Suppressor macrophage treated with lipopolysaccharide for 1 hour (primary cell): ENCODE data around the gene TRIM47.
"Not testable (repeated sequence)": the region's sequence is repeated elsewhere in the genome, so short reads cannot be mapped to it uniquely, and the experiment has no call there.

ENCODE experiments used
- DNase-seq, 3 donors: peaks; one replicate each; pipeline ENCODE4 v3.0.0-alpha.2; 2020 to 2022

Gene TRIM47

DNA sequence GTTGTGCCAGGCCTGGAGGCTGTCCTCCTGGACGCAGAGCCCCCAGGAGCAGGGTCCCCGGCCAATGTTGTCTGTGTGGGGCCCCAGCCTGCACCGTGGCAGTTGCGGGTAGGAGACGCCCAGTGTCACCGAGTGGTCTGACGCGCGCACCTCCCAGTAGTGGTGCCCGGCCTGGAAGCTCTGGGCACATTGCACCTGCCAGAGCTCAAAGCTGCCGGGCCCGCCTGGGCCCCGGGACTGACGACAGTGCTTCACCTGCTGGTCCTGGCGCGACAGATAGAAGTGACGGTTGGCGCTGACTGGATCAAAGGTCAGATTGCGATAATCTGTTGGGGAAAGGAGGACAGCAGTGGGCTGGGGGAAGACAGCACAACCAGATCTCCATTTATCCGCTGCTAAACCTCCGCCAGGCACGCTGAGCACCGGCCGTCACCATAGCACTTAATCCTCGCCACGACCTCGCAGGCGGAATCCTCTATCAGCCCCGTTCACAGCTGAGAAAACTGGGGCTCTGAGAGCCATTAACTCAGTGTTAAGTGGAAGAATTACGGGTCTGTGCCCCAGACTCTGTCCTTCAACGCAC is 12.7 kb upstream of the TRIM47 start:
- DNase-seq = no peak

DNA sequence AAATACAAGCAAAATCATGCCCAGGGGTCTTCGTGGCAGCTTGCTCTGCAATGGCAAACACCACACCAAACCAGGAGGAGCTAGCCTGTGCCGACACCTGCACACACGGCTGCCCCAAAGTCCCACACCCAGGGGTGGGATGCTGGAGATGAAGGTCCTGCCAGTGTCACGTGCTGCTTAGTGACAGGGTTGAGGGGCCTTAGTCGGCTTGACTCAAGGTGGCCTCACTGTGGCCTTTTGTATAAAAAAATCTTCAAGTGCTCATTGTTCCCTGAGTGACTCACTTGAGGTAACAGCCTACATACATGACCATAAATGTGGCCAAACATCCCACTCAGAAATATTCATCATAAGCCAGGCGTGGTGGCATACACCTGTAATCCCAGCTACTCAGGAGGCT is 11.1 kb upstream of the TRIM47 start:
- no peak for DNase-seq

- no peak for DNase-seq
Measured at GRCh38 chr17:75888484-75888883, 10.1 kb upstream of the TRIM47 start.

DNA sequence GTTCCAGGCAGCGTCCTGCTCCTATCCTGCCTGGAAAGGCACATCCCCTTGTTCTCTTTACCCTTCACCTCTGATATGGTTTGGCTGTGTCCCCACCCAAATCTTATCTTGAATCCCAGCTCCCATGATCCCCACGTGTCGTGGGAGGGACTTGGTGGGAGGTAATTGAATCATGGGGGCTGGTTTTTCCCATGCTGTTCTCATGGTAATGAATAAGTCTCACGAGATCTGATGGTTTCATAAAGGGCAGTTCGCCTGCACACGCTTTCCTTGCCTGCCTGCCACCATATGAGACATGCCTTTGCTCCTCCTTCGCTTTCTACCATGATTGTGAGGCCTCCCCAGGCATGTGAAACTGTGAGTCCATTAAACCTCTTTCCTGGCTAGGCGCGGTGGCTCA is 7.5 kb upstream of the TRIM47 start:
- peak in 2 of 3 donors; percentile 61 to 62 for DNase-seq

GRCh38 chr17:75885431-75885830 is 7.0 kb upstream of the TRIM47 start:
- peak; percentile 67 to 78 (median 67) for DNase-seq

GRCh38 chr17:75881678-75882454 is 3.5 kb upstream of the TRIM47 start:
- DNase-seq = no peak

DNA sequence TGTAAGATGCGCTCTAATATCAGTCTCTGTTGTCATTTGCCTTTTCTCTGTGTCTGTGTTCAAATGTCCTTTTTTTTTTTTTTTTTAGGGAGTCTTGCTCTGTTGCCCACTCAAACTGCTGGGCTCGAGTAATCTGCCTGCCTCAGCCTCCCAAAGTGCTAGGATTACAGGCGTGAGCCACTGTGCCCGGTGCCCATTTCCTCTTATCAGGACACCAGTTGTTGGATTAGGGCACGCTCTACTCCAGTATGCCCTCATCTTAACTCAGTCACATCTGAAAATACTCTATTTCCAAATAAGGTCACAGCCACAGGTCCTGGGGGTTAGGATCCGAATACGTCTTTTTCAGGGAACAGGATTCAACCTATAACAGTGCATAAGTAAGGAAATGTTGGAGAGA is 1.9 kb upstream of the TRIM47 start:
- DNase-seq = no peak

DNA sequence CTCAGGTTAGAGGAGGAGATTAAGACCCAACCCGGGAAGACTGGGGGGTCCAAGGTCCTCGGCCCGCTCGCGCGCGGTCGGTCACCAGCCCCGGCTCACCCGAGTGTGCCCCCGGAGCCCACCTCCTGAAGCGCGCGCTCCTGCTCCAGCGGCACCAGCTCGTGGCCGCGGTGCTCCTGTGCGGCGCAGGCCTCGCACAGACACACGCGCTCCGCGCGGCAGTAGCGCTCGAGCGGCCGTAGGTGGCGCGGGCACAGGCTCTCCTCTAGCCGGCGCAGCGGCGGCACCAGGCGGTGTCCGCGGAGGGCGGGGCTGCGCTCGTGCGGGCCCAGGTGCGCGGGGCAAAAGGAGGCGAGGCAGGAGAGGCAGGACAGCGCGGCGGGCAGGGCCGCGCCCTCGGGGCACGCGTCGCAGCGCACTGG is 618 bp downstream of the TRIM47 start:
- peak; percentile 71 to 87 (median 77) for DNase-seq

DNA sequence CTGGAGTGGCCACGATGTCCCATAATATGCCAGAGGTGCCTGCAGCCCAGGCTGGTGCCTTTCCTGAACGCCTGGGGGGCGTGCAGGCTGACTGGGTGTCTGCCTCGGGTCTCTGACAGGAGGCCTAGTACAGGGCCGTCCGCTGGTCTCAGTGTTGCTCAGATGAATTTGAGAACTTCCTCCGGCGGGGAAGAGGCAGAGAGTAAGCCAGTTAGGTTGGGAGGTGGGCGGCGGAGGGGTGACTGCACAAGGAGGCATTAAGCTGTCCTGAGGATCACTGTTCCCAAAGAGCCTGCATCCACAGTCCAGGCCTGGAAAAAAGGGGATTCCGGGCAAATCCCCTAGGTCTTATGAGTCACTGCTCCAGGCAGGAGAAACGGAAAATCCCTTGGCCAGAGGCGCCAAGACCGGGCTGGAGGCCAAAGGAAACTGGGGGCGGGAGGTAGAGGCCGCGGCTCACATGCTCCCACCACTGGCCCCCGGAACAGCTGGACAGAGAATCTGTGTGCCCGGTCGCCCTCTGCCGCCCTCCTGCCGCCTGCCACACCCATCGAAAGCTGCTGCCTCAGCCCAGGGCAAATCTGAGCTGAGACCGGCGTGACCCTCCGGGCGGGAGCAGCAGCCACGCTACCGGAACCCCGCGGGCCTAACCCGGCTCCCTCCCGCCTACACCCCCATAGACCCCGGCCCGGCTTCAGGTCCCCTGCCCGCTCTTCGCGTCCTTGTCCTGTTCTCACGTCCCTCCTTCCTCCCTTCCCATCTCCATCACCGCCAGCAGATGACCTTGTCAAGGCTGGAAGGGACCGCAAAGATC is 1.2 kb downstream of the TRIM47 start:
- DNase-seq = peak; percentile 85 to 94 (median 93)

- DNase-seq = peak in 1 of 3 donors; percentile 35
Measured at GRCh38 chr17:75876190-75876937, 2.0 kb downstream of the TRIM47 start.

GRCh38 chr17:75875940-75876189 is 2.5 kb downstream of the TRIM47 start:
- no peak for DNase-seq

GRCh38 chr17:75875182-75875939 is 3.0 kb downstream of the TRIM47 start:
- no peak for DNase-seq

GRCh38 chr17:75874323-75875181 is 3.8 kb downstream of the TRIM47 start:
- no peak for DNase-seq

DNA sequence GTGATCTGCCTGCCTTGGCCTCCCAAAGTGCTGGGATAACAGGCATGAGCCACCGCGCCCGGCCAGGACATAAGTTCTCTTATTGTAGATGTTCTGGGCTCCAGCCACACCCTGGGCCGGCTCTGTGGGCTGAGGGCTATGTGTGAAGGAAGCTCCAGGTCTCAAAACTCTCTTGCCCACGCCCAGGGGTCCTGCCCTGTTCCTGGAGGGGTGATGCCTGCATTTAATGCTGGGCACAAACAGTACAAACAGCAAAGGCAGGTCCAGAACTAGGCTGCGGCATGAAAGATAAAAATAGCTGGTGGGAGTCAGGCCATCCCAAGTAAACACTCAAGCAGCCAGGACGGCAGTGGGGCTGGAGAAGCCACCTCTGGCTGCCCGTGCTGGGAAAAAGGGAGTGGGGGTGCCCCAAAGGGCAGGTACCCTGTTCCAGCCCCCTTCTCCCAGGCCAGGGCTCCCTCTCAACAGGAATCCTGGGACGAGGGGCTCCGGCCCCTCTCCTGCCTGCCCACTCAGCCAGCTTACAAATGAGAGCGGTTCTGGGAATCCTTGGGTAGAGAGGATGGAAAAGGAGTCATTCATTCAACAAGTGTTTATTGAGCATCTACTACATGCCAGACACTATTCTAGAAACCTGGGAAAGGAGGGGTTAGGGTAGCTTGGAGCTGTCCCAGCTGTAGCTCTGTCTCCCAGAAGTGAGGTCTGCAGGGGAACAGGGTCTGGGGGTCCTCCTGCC is 4.6 kb downstream of the TRIM47 start:
- DNase-seq = no peak

- DNase-seq = no peak
Measured at GRCh38 chr17:75872434-75873351, 5.7 kb downstream of the TRIM47 start.

DNA sequence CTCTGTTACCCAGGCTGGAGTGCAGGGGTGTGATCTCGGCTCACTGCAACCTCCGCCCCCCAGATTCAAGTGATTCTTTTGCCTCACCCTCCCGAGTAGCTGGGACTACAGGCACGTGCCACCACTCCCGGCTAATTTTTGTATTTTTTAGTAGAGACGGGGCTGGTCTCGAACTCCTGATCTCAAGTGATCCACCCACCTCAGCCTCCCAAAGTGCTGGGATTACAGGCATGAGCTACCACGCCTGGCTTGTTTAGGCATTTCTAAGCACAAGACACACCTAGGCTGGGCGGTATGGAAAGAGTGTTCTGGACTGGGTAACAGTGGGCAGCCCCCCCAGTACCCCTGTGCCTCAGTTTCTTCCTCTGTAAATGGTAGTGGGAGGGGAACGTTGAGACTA is 8.2 kb downstream of the TRIM47 start:
- DNase-seq = not testable (repeated sequence)

DNA sequence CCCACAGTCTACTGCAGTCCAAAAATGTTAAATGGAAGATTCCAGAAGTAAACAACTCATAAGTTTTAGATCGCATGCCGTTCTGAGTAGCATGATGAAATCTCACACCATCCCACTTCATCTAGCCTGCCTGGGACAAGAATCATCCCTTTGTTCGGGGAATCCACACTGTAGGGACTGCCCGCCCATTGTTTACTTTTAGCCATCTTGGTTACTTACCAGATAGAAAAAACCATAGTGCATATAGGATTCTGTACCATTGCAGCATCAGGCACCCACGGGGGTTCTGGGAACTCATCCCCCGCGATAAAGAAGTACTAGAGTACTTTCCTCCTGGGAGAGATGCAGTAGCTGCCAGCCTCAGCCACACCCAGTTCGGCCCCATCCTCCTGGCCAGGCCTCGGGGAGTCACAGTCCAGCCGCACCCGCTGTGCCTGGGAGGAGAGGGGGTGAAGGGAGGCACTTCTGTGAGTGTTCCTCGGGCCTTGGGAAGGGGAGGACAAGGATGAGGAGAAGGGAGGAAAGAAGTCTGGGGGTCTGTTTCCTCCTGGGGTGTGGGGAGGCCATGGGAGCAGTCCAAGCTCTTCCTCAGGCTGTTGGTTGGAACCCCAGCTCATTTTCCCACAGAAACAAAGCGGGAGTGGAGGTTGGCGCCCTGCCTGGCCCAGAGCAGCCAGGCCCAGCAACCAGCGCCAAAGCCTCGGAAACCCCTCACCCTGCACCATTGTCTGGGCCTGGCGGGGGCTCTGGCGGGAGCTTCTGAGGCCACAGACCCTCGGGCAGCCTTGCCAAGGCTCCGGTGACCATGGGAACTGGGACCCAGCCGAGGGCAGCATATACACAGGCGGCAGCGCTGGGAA is 8.9 kb downstream of the TRIM47 start:
- no peak for DNase-seq

DNA sequence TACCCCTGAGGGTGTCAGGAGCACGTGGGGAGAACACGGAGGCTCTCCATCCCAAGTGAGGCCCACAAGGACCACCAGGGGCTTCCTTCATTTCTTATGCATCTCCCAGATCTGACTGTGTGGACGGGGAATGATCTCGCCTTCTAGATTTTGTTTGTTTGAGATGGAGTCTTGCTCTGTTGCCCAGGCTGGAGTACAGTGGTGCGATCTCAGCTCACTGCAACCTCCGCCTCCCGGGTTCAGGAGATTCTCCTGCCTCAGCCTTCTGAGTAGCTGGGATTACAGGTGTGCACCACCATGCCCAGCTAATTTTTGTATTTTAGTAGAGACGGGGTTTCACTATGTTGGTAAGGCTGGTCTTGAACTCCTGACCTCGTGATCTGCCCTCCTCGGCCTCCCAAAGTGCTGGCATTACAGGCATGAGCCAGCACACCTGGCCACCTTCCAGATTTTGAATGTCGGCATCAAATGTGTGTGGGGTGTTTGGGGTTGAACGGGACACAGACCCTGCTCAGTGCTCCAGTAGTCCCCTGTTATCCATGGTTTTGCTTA is 9.6 kb downstream of the TRIM47 start:
- DNase-seq = not testable (repeated sequence)
